ENCODE data around the gene AOAH.
"Not testable (repeated sequence)": the region's sequence is repeated elsewhere in the genome, so short reads cannot be mapped to it uniquely, and the experiment has no call there.

AOAH gene

DNA sequence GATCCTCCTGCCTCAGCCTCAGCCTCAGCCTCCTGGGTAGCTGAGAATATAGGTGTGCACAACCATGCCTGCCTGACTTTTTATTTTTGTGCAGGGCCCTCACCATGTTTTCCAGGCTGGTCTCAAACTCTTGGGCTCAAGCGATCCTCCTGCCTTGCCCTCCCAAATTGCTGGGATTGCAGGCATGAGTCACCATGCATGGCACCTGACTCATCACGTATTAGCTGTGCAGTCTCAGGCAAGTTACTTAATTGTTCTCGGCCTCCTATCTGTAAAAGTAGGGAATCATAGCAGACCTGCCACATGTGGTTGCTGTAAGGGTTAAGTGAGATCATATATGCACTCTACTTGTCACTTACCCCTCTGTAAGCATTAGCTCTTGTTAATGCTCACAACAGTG, 217.5 kb downstream of the AOAH start:
- no peak for DNase-seq (ENCODE audit: low spot score)

DNA sequence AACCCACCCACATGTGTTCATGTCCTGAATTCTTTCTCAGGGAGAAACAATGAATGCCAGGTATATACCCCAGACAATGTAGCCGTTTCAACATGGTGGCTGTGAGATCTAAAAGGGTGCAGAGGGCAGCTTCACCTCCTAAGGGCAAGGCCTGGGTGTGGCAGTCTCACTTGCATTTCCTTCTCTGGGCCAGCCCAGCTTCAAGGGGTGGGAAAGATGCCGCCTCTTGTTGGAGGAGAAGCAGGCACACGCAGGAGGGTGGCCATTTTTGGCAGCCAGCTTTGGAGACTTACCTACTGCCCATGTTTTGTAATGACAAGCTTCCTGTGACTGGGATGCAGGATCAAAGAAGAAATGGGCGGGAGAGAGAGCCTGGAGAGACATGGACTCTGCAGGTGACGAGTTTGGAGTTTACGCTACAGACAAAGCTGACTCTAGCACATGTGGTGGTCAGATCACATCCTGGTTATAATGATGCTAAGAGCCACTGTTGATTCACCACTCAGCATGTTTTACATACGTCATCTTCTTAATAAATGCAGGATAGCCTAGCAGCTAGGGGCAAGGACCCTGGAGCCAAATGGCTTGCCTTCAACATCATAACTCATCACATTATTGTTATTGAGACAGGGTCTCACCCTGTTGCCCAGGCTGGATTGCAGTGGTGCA, 218.0 kb downstream of the AOAH start:
- no peak for DNase-seq (ENCODE audit: low spot score)

DNA sequence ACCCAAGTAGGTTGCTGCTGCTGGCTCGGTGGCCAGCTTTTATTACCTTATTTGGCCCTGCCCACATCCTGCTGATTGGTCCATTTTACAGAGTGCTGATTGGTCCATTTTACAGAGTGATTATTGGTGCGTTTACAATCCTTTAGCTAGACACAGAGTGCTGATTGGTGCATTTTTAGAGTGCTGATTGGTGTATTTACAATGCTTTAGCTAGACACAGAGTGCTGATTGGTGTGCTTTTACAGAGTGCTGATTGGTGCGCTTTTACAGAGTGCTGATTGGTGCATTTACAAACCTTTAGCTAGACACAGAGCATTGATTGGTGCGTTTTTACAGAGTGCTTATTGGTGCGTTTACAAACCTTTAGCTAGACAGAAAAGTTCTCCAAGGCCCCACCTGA, 219.7 kb downstream of the AOAH start:
- DNase-seq (ENCODE audit: low spot score): not testable (repeated sequence)

DNA sequence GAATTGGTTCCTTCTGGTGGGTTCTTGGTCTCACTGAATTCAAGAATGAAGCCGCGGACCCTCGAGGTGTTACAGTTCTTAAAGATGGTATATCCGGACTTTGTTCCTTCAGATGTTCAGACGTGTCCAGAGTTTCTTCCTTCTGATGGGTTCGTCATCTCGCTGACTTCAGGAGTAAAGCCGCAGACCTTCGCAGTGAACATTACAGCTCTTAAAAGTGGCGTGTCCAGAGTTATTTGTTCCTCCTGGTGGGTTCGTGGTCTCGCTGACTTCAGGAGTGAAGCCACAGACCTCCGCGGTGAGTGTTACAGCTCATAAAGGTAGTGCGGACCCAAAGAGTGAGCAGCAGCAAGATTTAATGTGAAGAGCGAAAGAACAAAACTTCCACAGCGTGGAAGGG, 220.1 kb downstream of the AOAH start:
- DNase-seq (ENCODE audit: low spot score): not testable (repeated sequence)

DNA sequence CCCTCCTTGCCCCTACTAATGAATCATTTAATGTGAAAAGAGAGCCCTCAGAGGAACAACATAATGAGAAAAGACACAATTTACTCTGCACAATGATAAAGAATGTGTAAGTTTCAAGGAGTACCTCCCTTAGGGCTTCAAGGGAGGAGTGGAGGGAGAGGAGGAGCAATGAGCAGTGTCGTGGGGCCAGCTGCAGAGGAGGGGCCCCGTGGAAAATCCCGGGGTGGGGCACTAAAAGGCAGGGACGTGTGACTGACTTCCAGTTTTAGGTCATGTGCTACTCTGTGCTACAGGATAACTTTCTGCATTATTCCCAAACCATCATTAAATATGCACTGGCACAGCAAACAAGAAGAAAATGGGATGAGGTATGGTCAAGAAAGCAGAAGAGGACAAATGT, 226.5 kb downstream of the AOAH start:
- no peak for DNase-seq (ENCODE audit: low spot score)

DNA sequence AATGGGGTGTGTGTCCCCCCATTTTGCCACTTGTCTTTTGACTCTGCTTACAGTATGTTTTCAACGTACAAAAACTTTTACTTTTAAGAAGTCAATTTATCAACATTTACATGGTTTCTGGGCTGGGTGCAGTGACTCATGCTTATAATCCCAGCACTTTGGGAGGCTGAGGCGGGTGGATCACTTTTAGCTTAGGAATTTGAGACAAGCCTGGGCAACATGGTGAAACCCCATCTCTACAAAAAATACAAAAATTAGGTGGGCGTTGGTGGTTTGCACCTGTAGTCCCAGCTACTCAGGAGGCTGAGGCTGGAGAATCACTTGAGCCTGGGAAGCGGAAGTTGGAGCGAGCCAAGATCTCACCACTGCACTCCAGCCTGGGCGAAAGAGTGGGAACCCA, 227.1 kb downstream of the AOAH start:
- not testable (repeated sequence) for DNase-seq (ENCODE audit: low spot score)

DNA sequence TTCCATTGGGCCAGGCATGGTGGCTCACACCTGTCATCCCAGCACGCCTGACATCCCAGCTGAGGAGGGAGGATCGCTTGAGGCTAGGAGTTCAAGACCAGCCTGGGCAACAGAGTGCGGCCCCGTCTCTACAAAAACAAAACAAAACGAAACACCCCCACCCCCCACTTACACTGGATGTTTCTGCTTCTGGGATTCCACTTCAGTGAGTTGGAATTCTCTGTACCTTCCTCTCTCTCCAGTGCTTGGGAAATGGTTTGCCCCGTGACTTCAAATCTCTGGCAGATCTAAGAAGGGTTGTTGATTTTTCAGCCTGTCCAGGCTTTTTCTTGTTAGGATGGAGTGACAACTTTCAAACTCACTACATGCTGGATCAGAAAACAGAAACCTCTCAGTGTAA, 227.7 kb downstream of the AOAH start:
- DNase-seq (ENCODE audit: low spot score): no peak

DNA sequence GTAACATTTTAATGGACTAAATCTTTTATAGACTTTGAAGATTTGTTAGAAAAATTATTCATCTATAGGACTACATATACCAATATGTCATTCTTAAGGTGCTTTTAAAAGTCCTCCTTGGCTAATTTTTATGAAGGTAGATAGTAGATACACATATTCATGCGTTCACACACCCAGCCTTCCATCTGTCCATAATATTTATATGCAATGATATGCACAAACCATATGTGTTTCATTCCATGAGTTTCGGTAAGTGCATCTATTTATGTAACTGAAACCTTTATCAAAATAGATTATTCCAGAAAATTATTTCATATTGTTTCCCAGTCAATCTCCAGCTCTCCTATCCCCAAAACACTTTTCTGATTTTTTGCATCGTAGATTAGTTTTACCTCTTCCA, 233.0 kb downstream of the AOAH start:
- no peak for DNase-seq (ENCODE audit: low spot score)

DNA sequence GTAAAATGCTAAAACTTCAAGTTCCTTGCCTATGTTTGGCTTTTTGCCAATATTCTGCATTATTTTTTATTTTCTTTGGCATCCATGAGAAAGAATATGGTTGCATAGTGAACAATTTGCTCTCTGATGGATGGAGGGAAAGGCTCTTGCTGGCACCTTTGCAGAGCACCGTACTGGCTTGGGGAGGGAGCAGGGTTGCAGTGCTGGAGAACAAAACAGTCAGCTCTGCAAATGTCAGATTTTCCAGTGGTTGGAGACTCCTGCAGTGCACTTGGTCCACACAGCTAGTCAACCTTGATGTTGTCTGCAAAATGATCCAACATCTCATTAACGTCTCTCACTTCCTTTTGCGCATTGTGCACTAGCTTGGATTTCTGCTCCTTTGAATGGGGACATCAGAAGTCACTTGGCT, 233.9 kb downstream of the AOAH start:
- DNase-seq (ENCODE audit: low spot score): no peak

DNA sequence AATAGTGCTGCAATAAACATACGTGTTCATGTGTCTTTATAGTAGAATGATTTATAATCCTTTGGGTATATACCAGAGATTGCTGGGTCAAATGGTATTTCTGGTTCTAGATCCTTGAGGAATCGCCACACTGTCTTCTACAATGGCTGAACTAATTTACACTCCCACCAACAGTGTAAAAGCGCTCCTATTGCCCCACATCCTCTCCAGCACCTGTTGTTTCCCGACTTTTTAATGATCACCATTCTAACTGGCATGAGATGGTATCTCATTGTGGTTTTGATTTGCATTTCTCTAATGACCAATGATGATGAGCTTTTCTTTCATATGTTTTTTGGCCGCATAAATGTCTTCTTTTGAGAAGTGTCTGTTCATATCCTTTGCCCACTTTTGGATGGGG, 235.6 kb downstream of the AOAH start:
- not testable (repeated sequence) for DNase-seq (ENCODE audit: low spot score)

DNA sequence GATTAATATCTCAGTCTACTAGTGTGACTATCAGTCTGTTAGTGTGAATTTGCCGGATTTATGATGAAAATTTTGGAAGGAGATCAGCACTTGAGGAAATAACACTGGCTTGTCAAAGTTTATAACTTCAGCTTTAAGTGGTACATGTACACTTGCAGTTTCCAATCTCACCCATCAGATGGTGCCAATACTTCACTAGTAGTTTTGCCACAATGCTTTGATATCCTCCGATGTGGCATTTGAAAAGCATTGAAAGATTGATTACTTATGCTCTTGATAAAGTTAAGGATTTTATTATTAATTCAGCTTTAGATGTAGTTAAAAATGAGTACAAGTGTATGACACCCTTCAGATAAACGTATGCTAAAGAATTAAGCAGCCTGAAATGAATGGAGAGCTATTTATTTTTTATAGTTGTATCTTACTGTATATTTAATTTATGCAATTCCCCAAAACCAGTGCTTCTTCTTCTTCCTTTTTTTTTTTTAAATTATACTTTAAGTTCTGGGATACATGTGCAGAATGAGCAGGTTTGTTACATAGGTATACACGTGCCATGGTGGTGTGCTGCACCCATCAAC, 236.4 kb downstream of the AOAH start:
- DNase-seq (ENCODE audit: low spot score): peak; percentile 35

DNA sequence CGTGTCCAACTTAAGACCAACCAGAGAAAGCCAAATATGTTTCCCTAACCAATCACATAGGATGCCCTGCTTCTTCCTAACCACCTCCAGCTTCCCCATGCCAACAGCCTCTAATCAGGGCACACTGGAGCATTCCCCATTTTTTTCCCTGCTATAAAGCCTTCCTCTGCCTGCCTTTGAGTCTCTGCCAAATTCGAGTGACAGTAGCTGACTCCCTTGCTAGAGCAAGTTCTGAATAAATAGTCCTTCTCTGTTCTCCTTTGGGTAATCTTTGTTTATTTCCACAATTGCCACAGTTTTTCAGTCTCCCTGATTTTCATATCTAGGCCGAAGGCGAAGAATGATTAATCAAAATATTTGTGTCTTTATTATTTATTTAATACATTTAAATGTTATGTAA, 238.0 kb downstream of the AOAH start:
- no peak for DNase-seq (ENCODE audit: low spot score)

DNA sequence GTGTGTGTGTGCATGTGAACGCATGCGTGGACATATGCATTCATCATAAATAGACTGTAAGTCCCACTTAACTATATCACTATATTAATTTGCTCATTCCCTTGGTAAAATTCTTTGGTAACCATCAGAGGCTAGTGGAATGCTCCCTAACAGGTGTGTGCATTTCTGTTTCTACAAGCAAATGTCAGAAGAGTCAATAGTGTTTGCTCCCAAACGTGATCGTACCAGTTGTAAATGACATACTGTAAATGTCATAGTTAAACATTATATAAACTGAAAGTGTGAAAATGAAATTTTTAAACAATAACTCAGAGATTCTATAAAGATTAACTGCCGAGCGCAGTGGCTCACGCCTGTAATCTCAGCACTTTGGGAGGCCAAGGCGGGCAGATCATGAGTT, 240.0 kb downstream of the AOAH start:
- DNase-seq (ENCODE audit: low spot score): no peak

DNA sequence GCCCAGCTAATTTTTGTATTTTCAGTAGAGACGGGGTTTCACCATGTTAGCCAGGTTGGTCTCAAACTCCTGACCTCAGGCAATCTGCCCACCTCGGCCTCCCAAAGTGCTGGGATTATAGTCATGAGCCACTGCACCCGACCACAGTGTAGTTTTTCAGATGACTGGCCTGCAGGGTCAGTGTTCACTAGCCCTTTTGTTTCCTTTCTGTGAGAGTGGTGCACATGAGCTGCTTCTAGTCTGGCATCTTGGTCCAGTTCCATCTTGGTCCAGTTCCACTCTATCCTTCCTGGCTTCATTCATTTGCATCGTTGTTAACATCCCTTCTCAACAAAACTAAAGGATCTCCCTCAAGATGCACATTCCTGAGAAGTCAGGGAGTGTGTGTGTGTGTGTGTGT, 240.4 kb downstream of the AOAH start:
- not testable (repeated sequence) for DNase-seq (ENCODE audit: low spot score)

DNA sequence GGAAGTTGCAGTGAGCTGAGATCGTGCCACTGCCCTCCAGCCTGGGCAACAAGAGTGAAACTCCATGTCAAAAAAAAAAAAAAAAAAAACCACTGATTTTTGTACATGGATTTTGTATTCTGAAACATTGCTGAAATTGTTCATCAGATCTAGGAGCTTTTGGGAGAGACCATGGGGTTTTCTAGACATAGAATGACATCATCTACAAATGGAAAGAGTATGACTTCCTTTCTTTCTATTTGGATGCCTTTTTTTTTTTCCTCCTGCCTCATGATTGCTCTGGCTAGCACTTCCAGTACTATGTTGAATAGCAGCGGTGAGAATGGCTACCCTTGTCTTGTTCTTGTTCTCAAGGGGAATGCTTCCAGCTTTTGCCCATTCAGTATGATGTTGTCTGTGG, 245.5 kb downstream of the AOAH start:
- DNase-seq (ENCODE audit: low spot score): no peak

DNA sequence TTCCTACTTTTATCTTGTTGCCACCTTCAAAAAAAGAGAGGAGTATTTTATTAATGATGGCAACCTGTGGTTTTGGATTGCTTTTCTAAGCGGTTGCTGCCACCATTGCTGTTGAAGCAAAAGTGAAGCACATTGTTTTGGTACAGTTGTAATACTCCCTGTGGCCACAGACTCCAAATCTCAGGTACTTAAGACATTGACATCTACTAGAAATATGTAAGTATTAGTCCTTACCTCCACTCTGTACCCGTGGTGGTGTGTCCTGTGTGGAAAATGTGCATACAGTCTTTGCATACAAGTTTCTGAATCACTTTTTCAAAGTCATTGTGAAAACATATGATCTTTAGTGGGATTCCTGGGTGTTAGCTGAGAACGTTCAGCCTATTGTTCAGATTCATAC, 248.9 kb downstream of the AOAH start:
- no peak for DNase-seq (ENCODE audit: low spot score)

DNA sequence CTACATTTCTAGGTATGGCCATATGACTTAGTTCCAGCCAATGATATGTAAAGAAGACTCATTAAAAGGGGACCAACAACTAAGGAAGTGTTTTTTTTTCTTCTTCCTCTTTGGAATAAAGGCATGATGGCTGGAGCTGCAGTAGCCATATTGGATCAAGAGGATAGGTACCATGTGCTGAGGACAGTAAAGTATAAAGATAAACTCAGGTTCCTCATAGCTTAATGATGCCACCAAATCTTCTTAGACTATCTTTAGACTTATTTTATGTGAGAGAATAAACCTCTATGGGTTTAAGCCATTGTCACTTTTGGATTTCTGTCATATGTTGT, 249.3 kb downstream of the AOAH start:
- DNase-seq (ENCODE audit: low spot score): no peak

DNA sequence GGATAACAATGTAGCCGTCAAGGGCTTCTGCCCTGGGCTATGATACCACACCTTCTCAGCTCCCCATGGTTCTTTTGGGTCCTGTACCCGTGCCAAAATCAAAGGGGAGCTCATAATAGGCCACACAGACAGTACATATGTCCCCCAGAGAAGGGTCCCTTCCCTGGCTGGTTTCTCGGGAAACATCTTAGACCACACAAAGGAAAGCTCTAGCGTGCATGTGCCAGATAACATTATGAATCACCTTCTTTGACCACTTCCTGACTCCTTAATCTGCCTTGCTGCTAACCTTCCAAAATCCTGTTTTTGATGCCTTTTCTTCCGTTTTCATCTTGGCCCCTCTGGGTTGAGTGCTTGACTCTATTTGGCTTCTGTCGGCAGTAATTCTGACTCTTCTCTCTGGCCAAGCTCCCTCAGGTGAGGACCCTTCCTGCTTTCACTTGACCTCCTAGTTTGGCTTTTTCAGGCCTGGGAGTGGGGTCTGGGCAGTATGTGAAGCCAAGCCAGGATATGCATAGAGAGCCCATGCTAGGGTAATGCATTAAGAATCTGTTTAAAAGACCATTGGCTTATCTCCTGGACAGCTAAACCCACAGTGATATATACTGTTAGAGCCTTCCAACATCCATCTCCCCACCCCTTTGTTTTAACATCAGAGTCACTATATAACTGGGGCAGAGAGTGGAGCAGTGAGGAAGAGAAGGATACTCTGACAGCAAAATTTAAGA, 249.8 kb downstream of the AOAH start:
- DNase-seq (ENCODE audit: low spot score): no peak

DNA sequence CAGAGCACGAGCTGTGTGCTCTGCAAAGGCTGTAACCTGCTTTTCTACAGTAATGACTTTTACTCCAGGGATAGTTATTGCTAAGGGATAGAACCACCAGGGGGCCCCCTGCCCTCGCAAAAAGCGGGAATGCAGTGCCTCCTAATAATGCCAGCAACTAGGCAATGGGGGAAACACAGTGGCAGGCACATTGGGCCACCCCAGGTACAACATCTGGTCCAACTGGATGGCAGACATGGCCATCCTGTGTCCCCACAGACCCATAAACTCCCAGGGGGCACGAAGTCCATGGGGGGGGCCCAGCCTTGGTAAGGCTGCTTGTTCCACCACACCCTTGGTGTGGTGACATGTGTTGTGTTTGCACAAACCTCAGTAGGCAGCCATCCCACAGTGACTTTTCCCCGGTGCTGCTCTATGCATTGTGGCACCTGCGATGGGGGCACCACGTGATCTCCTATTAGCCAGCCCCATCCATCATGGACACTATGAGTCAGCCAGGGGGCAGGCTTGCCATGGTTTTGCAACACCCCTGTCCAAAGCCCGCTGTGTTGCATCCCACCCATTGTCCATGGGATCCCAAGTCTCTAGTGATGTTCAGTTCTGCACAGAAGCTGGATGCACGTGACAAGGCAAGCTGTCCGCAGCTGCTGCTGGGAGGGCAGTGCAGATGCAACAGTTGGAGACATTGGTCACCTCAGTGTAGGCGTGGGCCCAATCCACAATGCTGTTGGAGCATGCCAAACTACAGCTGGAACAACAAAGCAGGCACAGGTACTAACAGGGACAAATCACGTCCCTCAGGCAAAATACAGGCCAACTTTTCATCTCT, 250.6 kb downstream of the AOAH start:
- peak; percentile 51 for DNase-seq (ENCODE audit: low spot score)

DNA sequence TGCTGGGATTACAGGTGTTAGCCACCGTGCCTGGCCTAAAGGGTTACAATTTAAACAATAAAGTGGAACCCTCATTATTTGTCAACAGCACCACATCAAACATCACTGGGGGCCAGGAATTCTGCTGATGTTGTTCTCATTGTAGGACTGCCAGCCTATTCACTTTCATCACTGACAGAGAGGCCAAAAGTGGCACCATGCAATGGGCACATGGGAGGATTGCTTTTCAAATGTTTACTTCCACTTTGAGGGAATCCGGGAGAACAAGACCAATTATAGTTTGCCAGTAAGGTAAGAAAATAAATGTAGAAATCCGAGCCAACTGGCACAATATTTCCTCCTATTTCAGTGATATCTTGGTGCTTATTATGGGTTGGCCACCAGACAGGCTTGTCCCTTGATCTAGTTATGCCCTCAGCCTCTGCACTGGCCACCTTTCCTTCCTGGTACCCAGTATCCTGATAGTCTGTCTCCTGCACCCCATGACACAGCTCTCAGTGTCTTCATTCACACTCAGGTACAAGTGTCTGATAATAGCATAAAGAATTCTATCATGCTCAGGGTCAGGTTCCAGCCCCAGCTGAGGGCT, 252.1 kb downstream of the AOAH start:
- no peak for DNase-seq (ENCODE audit: low spot score)

DNA sequence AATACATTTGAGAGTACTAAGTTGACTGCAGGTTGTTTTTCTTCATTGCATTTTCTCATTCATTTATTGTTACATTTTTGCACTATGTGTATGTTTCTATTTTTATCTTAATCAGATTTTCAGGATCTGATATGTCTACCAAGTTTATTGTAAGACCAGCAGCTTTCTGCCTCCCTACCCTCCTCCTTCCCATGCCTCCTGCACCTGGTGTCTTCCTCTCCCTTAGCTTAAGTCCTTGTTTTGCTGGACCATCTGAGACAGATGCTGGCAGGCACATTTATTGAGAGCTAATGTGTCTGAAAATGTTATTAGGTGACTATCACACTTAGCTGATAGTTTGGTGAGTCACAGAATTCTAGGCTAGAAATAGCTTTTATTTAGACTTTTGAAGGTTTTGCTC, 255.1 kb downstream of the AOAH start:
- no peak for DNase-seq (ENCODE audit: low spot score)

DNA sequence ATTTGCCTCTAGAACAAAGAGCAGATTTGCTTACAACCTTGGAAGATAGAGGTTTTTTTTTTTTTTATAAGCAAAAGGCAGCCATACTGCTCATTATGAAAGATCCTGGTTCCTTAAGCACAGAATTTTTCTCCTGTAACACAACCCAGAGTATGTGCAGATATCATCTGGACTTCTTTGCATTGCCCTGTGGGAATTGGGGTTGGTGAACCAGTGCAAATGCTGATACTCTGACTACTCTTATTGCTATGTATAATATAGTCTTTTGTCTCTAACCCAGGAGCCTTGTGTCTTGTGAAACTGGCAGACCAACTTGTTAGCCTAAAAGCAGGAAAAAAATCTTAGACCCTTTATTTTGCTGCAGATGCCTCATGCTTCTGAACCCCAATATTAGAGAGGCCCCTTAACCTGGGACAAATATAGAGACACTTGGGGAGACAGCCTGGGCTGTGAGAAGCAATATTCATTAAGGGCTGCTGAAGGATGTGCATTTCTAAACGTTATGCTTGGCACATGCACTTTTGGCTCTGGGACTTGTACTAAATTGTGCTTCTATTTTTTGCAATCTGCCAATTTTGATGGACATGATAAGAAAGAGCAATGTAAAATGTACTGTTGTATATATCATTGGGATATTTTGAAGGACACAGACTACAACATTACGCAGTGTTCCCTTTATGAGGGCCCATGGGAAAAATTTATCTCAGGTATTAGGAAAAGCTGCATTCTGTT, 255.8 kb downstream of the AOAH start:
- DNase-seq (ENCODE audit: low spot score): no peak
